Testis (tissue), 2 donors: ENCODE data around the gene TAF1D.

Experiments
- POLR2A ChIP-seq: fragments of 450-650 bp; IDR thresholded peaks from one replicate; pipeline ENCODE4 v1.6.1; 2017; ENCODE audit warnings: antibody characterized with exemption, mild to moderate bottlenecking, moderate library complexity
- TF ChIP-seq, protein P1 (sequence below), 3 experiments: fragments of 450-650 bp in 2 of 3; fragments of 200-600 bp in 1 of 3; sonication (generic) in 1 of 3; IDR thresholded peaks; one replicate each; pipeline ENCODE4 v1.5.1; 2016 to 2019; ENCODE audit warnings: antibody characterized with exemption in 3 of 3, mild to moderate bottlenecking in 2 of 3, moderate library complexity in 1 of 3

DNA sequence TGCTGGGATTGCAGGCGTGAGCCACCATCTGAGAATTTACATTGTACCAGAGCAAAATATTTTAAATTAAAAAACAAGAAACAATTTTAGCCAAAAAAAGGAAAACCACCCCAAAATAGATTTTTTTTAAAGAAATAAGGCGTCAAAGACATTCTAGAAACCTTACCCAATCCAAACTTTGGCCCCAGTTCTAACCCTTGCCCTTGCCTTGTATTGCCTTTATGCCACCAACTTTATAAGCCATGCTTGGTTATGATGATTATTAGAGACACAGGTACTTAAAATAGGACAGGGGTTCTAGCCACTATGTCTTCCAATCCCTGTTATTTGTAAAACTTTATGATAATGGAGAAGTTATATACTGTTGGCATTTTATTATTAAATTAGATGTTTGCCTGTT, 11.9 kb upstream of the TAF1D start:
- TF ChIP-seq POLR2A, result no peak
- TF ChIP-seq, protein P1, sequence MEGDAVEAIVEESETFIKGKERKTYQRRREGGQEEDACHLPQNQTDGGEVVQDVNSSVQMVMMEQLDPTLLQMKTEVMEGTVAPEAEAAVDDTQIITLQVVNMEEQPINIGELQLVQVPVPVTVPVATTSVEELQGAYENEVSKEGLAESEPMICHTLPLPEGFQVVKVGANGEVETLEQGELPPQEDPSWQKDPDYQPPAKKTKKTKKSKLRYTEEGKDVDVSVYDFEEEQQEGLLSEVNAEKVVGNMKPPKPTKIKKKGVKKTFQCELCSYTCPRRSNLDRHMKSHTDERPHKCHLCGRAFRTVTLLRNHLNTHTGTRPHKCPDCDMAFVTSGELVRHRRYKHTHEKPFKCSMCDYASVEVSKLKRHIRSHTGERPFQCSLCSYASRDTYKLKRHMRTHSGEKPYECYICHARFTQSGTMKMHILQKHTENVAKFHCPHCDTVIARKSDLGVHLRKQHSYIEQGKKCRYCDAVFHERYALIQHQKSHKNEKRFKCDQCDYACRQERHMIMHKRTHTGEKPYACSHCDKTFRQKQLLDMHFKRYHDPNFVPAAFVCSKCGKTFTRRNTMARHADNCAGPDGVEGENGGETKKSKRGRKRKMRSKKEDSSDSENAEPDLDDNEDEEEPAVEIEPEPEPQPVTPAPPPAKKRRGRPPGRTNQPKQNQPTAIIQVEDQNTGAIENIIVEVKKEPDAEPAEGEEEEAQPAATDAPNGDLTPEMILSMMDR (IDR thresholded peaks at IDR 0.05), result no peak
